Right lobe of liver (tissue), 4 donors: ENCODE data around the gene NRP2.

Experiments
- CTCF ChIP-seq, 4 donors: fragments of 200-600 bp in 3 of 4; fragments of 450-650 bp in 1 of 4; IDR thresholded peaks; one replicate each; pipeline versions ENCODE4 v1.5.1 to v1.8.0; 2016 to 2022; ENCODE audit warnings: antibody characterized with exemption in 4 of 4, mild to moderate bottlenecking in 2 of 4
- POLR2A ChIP-seq: fragments of 450-650 bp; IDR thresholded peaks from one replicate; pipeline ENCODE4 v1.6.1; 2017; ENCODE audit warnings: antibody characterized with exemption, mild to moderate bottlenecking
- donor health status: DM: no; HTN: no; CAD: no.
- donor health status: DM: no; HTN: no; CAD: no.
- donor health status: DM: no; HTN: yes; CAD: no.

DNA sequence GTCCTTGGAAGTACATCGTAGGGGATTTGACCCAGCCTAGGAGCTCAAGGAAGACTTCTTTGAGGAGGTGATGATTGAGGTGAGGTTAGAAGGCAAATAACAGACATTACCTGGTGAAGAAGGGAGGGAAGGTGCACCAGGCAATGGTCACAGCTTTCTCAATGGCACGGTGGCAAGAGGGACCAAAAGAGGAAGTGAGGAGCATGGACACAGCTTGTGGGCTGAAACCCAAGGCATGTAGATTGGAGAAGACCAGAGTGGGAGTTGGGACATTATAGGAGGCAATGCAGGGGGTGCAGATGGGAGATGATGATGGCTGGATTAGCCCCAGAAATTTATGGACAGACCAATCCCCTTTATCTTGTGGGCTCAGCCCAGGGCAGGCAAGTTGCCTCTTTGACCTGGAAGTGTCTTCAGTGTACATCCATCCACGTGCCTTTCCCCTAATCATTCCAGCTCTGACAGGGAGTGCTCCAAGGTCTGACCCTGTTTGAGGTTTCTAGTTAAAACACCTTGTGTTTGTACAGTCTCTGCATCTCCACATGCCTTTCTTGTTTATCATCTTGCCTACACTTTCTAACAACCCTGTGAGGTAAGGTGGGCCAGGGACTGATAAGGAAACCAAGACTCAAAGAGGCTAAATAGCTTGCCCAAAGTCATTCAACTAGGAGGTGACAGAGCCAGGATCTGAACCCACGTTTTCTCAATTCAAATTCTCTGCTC lies 59.1 kb downstream of the NRP2 start:
- no peak for TF ChIP-seq CTCF (IDR thresholded peaks at IDR 0.05)
- TF ChIP-seq POLR2A = no peak
